ENCODE data around the gene DNM3. TPM values are rescaled to one million over a fixed set of nuclear protein-coding genes. Genes with fewer than 3 reads are reported as not detected.

The DNM3 gene
- total and polyA plus RNA-seq, 2 of the 8 experiments (the other 6 are each of a cell fraction or from before 2014, with no cell fraction given), result 2.0 to 8.5 TPM

DNA sequence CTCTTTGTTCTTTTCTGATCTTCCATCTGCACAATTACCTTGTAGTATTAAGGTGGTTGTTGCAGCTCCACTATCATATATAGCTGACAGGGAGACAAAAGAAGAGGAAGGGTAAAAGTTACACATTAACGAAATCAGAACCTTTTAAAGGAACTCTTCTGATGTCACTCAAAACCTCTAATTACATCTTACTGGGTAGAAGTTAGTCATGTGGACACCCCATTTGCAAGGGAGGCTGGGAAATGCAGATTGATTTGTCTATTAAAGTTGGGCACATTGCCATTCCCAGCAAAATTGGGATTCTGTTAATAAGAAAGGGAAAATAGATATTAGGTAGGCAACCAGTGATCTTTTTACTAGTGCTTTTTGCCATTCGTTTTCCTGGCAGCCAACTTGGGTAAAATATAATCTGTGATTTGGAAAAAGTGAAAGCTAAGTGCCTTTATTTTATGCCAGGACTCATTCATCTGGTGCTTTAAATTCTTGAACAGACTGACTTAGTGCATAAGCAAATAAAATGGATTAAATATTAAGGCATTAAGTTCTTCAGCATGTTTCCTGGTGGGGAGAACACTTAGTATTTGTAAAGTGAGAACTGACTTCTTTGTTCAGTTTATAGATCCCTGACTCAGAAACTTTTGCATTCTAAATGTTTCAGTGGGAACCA, 71.3 kb downstream of the DNM3 start:
- WGBS, 2 experiments (ENCODE audit: extremely low coverage in 1 of 2, insufficient coverage in 1 of 2, insufficient read length in 1 of 2, insufficient replicate concordance in 2 of 2, low coverage in 1 of 2, low lambda C conversion rate in 2 of 2, missing lambda C conversion rate in 1 of 2), result 61% methylated on average over 2 of the region's 2 CpGs; no CpG with 5 or more reads in 1 of the 2 experiments
- Histone ChIP-seq H3K56ac (replicated peaks; ENCODE audit: insufficient read length, low read depth, low read length) (no peak overlapping the region), H3K27ac (ENCODE audit: low read depth, low read length) (no peak overlapping the region), H2BK120ac (replicated peaks; ENCODE audit: low read depth, low read length) (no peak overlapping the region), H3K36me3 (ENCODE audit: control insufficient read depth in 2 of 4, insufficient read depth in 4 of 4, low read length in 3 of 4) (no peaks in the 10 kb centered on the region), H4K8ac (ENCODE audit: extremely low read depth, insufficient read depth, low read length) (no peak overlapping the region), H3K23ac (ENCODE audit: insufficient read length) (no peak overlapping the region), H4K20me1 (replicated peaks in 1 of 2; ENCODE audit: control insufficient read depth in 1 of 2, insufficient read depth in 2 of 2, low read length in 2 of 2) (no peaks in the 10 kb centered on the region), H3K4me1 (replicated peaks in 1 of 4; ENCODE audit: control insufficient read depth in 3 of 4, insufficient read depth in 4 of 4, low read length in 3 of 4) (peaks cover 0 to 8% (median 7%) of the 10 kb centered on the region in 4 experiments; a peak in 3 of 7 replicates), H2AK5ac (ENCODE audit: low read depth, low read length) (no peak overlapping the region), H2BK20ac (ENCODE audit: low read length) (no peak overlapping the region), H4K5ac (ENCODE audit: insufficient read length, low read depth, low read length) (peak overlapping the region; percentile 26), H2BK12ac (ENCODE audit: low read depth, low read length) (no peak overlapping the region), H3K79me1 (ENCODE audit: low read depth, low read length) (no peaks in the 10 kb centered on the region), H3K4me3 (ENCODE audit: extremely low read depth in 1 of 4, insufficient read depth in 2 of 4, low read depth in 3 of 4, low read length in 4 of 4) (no peak overlapping the region), H3K4ac (replicated peaks; ENCODE audit: insufficient read length, low read depth, low read length) (no peak overlapping the region), H2BK5ac (ENCODE audit: low read depth, low read length) (no peak overlapping the region), H2BK15ac (ENCODE audit: low read length) (no peak overlapping the region), H3K14ac (ENCODE audit: insufficient read length) (no peak overlapping the region), H3K23me2 (ENCODE audit: low read depth, low read length) (no peaks in the 10 kb centered on the region), H3K9me3 (ENCODE audit: insufficient read depth in 2 of 2, low read depth in 1 of 2, low read length in 1 of 2) (no peaks in the 10 kb centered on the region), H3K18ac (ENCODE audit: extremely low read depth, low read length) (no peak overlapping the region), H3K9ac (replicated peaks in 1 of 4; ENCODE audit: extremely low read depth in 1 of 4, low read depth in 3 of 4, low read length in 3 of 4) (no peak overlapping the region), H4K91ac (replicated peaks; ENCODE audit: insufficient read length, low read length) (no peak overlapping the region), H2AFZ (ENCODE audit: low read length) (no peak overlapping the region), H3K4me2 (ENCODE audit: insufficient read depth in 1 of 2, low read depth in 2 of 2, low read length in 2 of 2) (no peak overlapping the region), H3K27me3 (replicated peaks in 1 of 4; ENCODE audit: control insufficient read depth in 3 of 4, extremely low read depth in 1 of 4, insufficient read depth in 3 of 4, low read length in 3 of 4) (no peaks in the 10 kb centered on the region), H3K79me2 (ENCODE audit: control insufficient read depth in 1 of 2, insufficient read depth in 2 of 2, low read length in 2 of 2) (no peaks in the 10 kb centered on the region)
- ChIA-PET POLR2A (ENCODE audit: partially characterized antibody) (no interaction called here), CTCF (ENCODE audit: partially characterized antibody) (interaction anchor here (0.9 to 3.5 kb wide), 3 partner anchors 17 to 111 kb away, joined by 3 to 11 read pairs (median 4); no protein-coding TSS in a partner anchor)
- TF ChIP-seq SRF (IDR thresholded peaks at IDR 0.05; ENCODE audit: low read depth, low read length), result no peak
- no peak for DNase-seq (ENCODE audit: low read depth in 1 of 2, low spot score in 2 of 2)
- FAIRE-seq, result no peak

Measured in H1 (cell line).